GM12872 (cell line): Measurements from ENCODE around the gene ACBD7.

Experiments used
- CTCF ChIP-seq: IDR thresholded peaks from 3 replicates; pipeline ENCODE4 v1.5.1; 2011; ENCODE audit warnings: low read depth, mild to moderate bottlenecking, low read length, moderate library complexity; ENCODE audit not compliant: insufficient read depth

ACBD7 gene

DNA sequence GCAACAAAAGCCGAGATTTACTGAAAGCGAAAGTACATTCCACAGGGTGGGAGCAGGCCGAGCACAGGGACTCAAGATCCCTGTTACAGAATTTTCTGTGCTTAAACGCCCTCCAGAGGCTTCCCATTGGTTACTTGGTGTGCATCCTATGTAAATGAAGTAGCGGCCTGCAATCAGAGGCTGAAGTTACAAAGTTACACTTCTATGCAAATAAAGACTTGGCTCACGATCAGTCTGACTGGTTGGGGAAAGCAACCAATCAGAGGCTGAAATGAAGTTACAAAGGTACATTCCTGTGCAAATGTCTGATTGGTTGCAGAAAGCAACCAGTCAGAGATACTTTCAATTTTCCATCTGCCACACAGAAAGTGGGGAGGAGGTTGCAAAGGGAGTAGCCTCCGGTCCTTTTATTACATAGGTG, 4.1 kb downstream of the ACBD7 start:
- TF ChIP-seq CTCF, result no peak

DNA sequence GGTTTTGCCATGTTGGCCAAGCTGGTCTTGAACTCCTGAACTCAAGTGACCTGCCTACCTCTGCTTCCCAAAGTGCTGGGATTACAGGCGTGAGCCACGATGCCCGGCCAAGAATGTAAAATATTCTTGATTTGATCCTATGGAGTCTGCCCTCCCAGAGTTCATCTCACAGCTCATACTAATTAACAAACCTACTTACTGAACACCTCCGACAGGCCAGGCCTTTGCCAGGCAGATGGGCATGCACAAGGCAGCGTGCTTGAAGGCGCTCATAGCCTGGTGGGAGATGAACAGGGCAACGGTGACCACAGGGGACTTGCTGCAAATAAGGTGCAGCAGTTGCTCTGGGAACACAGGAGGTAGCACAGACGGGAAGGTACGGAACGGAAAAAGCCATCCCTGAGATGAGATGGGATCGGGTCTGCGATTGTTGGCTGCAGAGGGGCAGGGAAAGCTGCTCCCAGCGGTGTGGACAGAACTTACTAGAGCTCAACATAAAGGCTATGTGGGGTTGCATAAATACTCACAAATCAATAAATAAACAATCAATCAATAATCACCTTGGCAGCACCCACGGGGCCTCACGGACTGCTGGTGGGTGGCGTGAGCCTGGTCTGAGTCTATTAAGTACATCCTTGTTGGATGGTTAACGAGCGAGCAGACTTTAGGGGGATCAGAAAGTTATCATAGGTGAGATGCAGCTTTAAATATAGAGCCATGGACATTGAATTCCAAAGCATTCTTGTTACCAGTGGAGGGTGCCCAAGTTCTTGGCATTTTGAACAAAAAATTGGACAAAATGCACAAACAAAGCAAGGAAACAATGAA, 4.7 kb downstream of the ACBD7 start:
- no peak for TF ChIP-seq CTCF

GRCh38 chr10:15075421-15075820, 13.2 kb downstream of the ACBD7 start:
- TF ChIP-seq CTCF, result no peak

DNA sequence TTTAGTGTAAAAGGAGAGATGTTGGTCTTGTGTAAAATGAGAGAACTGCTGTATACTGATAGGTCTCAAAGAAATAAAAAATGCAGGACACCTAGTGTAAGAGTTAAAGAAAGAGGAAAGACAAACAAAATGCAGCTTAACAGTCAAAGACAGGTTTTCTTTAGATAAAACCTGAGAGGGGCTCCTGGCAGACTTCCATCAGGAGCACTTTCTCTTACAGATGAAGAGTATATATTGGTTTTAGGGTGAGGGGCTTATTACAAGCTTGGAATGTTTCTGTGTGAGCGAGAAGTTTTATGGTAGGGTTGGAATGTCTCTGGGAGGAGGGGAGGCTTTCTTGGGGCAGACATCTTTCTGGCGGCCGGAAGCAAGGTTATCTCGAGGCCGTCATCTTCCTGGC, 16.2 kb downstream of the ACBD7 start:
- no peak for TF ChIP-seq CTCF

DNA sequence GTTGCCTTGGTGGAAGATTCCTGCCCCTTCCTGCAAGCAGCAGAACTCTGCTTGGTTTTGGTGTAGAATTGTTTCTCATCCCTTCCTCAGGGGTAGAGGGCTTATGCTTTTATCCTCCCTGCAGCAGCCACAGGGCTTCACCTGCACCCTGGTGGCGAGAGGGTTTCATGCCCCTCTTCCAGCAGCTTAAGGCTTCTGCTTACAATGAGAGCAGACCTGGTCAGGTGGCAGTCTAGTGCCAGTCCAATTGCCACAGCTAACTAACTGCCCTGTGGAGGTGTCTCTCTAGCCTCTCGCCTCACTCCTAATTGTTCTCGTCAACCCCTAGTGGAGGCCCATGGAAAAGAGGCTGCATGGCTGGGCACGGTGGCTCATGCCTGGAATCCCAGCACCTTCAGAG, 19.3 kb downstream of the ACBD7 start:
- no peak for TF ChIP-seq CTCF

GRCh38 chr10:15068802-15069201, 19.8 kb downstream of the ACBD7 start:
- no peak for TF ChIP-seq CTCF

- no peak for TF ChIP-seq CTCF
These were observed 21.4 kb downstream of the ACBD7 start for GRCh38 chr10:15067154-15067553.
